GM12892 (cell line): ENCODE results near the gene RNPC3.

Experiments
- POLR2A ChIP-seq: IDR thresholded peaks from 2 replicates; pipeline ENCODE4 v1.6.1; 2011; ENCODE audit warnings: low read depth, low read length, control low read depth
- TAF1 ChIP-seq: IDR thresholded peaks from 2 replicates; pipeline ENCODE4 v1.6.1; 2011; ENCODE audit warnings: low read depth, mild to moderate bottlenecking, control low read depth, low read length, borderline replicate concordance

DNA sequence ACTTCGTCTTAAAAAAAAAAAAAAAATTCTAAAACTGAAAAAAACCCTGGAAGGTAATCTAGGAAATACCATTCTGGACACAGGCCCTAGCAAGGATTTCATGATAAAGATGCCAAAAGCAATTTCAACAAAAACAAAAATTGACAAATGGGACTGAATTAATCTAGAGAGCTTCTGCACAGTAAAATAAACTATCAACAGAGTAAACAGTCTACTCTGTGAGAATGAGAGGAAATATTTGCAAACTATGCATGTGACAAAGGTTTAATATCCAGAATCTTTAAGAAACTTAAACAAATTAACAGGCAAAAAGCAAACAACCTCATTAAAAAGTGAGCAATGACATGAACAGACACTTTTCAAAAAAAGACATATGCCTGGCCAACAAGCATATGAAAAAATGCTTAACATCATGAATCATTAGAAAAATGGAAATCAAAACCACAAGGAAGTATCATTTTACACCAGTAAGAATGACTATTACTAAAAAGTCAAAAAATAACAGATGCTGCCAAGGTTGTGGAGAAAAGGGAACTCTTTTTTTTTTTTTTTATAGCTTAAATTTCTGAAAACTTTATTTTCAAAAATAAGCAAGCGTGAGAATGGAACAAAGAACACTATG is 29.4 kb upstream of the RNPC3 start:
- TF ChIP-seq POLR2A, result no peak
- no peak for TF ChIP-seq TAF1
